H1 (cell line): ENCODE data around the gene MPRIP. TPM values are rescaled to one million over a fixed set of nuclear protein-coding genes. Genes with fewer than 3 reads are reported as not detected.

Experiments
- POLR2AphosphoS5 ChIP-seq: IDR thresholded peaks from 2 replicates; pipeline ENCODE4 v1.6.1; 2011; ENCODE audit warnings: low read depth, low read length
- SUZ12 ChIP-seq: fragments of 200-600 bp; sonication (generic); IDR thresholded peaks from 2 replicates; pipeline ENCODE4 v1.6.1; 2012; ENCODE audit warnings: mild to moderate bottlenecking, inconsistent platforms, low read length, moderate library complexity, mixed read lengths
- TBP ChIP-seq: IDR thresholded peaks from 2 replicates; pipeline ENCODE4 v1.6.1; 2011; ENCODE audit warnings: low read depth, low read length, improper control_type of control experiment
- polyA plus RNA-seq, 7 experiments: library from polyadenylated mRNA; depleted of rRNA in 3 of 7; stranded (reverse) in 5 of 7; unstranded in 2 of 7; fragments of >200 nt in 5 of 7; fragments of 200-250 nt in 2 of 7; gene quantifications; 1 replicate in 5 of 7; 2 replicates in 1 of 7; 4 replicates in 1 of 7; pipeline versions ENCODE4 v1.2.1 to v1.2.3, GENCODE V29; 2011 to 2013; ENCODE audit warnings: missing spikeins in 2 of 7, mixed read lengths in 2 of 7
- total RNA-seq: library from RNA; stranded (reverse); fragmentation: NEBNext Ultra II Directional; extraction: Animal tissue kit (Norgen Biotek cat#: 25700); gene quantifications from 2 replicates; pipeline ENCODE4 v1.2.1, GENCODE V29; 2021

The MPRIP gene
- total and polyA plus RNA-seq, 2 of the 8 experiments (the other 6 are each of a cell fraction or from before 2014, with no cell fraction given): 48.6 to 146 TPM

DNA sequence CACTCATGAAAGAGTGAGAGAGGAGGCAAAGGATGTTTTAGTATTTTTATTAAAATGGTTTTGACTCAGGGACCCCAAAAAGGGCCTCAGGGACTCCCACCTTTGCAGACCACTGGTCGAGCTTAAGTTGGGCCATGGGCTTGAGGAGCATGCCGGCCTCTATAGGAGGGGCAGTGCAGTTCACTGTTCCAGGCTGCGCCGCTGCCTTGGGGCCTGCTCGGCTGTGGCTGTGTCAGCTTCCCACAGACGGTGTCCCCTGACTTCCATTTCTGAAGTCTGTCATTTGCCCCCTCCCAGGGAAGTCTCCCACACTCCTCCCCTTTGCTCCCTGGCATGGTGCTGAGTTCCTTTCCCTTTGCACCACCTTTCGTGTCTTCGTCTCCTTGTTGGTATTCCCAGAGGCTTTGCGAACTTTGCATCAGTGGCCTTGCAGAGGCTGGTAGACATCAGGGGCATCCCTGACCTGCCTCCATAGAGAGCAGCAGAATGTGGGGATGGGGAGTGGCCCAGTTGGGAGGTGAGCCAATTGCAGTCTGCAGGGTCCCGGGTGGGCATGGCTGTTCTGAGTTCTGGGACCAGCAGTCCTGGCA lies 17.1 kb downstream of the MPRIP start (continued):
- TF ChIP-seq SUZ12 (no peak), TBP (no peak), POLR2AphosphoS5 (no peak)
